ENCODE results near the gene ABLIM2. TPM values are rescaled to one million over a fixed set of nuclear protein-coding genes. Genes with fewer than 3 reads are reported as not detected.
A peak's percentile ranks its signal among the peaks of the same experiment; 100 is the strongest.

The ABLIM2 gene
- polyA plus RNA-seq, 3 donors, result 0.21 TPM; not detected in 2

DNA sequence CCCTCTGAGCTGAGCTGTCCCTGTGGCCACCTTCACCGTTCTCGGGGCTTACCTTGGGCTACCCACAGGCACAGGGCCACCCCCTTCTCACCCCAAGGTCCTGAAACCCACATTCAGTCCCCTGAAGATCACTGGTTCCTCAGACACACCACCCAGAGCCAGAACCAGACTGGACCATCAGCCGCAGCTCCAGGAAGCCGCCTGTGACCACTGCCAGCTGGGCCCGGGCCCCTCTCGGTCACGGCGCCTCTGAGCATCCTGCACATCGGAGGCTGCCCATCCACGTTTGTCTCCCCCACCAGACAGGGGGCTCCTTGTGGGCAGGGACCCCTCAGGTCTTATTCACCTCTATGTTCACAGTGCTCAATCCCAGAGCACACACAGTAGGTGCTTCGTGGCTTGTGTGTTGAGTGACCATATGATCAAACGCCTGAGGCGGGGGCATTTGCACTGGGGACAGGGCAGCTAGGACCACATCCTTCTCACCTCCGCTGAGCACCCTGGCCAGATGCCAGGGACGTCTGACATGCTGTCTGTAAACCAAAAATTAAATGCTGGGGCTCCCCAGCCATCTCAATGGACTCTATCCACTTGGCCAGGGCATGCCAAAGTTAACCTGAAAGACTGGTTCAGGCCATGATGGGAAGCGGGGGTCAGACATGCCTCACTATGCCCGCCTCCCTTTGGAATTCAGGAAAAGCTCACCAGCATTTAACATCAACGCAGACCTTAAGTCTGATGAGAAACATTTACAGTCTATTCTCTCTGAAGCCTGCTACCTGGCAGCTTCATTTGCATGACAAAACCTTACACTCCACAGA is 109.5 kb downstream of the ABLIM2 start:
- Mint-ChIP-seq H3K4me3 (no peak overlapping the region), H3K4me1 (no peaks in the 10 kb centered on the region), H3K36me3 (no peaks in the 10 kb centered on the region), H3K27ac (peak overlapping the region in 1 of 7 donors; percentile 34), H3K27me3 (ENCODE audit: low read depth in 3 of 3) (peaks cover 21 to 41% (median 40%) of the 10 kb centered on the region in 3 donors), H3K9me3 (peaks cover 0 to 2% (median 0%) of the 10 kb centered on the region in 7 donors)
- TF ChIP-seq, protein P1, sequence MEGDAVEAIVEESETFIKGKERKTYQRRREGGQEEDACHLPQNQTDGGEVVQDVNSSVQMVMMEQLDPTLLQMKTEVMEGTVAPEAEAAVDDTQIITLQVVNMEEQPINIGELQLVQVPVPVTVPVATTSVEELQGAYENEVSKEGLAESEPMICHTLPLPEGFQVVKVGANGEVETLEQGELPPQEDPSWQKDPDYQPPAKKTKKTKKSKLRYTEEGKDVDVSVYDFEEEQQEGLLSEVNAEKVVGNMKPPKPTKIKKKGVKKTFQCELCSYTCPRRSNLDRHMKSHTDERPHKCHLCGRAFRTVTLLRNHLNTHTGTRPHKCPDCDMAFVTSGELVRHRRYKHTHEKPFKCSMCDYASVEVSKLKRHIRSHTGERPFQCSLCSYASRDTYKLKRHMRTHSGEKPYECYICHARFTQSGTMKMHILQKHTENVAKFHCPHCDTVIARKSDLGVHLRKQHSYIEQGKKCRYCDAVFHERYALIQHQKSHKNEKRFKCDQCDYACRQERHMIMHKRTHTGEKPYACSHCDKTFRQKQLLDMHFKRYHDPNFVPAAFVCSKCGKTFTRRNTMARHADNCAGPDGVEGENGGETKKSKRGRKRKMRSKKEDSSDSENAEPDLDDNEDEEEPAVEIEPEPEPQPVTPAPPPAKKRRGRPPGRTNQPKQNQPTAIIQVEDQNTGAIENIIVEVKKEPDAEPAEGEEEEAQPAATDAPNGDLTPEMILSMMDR (IDR thresholded peaks at IDR 0.05), result no peak
- Histone ChIP-seq H4K20me1 (ENCODE audit: insufficient read depth, low read length) (no peaks in the 10 kb centered on the region), H2AFZ (ENCODE audit: insufficient read depth, low read depth, low read length, poor library complexity, severe bottlenecking) (no peak overlapping the region), H3K36me3 (replicated peaks in 1 of 2; ENCODE audit: control insufficient read depth in 1 of 2, insufficient read depth in 2 of 2, low read length in 2 of 2) (no peaks in the 10 kb centered on the region), H3K27me3 (ENCODE audit: control insufficient read depth in 2 of 2, insufficient read depth in 2 of 2, low read length in 2 of 2) (peaks cover 0 to 11% of the 10 kb centered on the region in 2 donors), H3K79me2 (ENCODE audit: insufficient read depth, low read length) (no peaks in the 10 kb centered on the region), H3K4me3 (replicated peaks in 1 of 3; ENCODE audit: low read depth in 2 of 3, low read length in 3 of 3) (no peak overlapping the region), H3K9me3 (replicated peaks in 1 of 2; ENCODE audit: control insufficient read depth in 1 of 2, insufficient read depth in 1 of 2, low read length in 2 of 2) (peaks cover 0 to 3% of the 10 kb centered on the region in 2 donors), H3K4me1 (ENCODE audit: control insufficient read depth in 1 of 2, insufficient read depth in 2 of 2, low read length in 2 of 2) (no peaks in the 10 kb centered on the region), H3K9ac (ENCODE audit: insufficient read depth, low read length, poor library complexity, severe bottlenecking) (no peak overlapping the region), H3K4me2 (replicated peaks; ENCODE audit: extremely low read depth, low read length, poor library complexity, severe bottlenecking) (no peak overlapping the region), H3K27ac (ENCODE audit: low read depth in 1 of 2, low read length in 2 of 2) (no peak overlapping the region)
- WGBS (ENCODE audit: insufficient coverage), result 68% methylated on average over 13 of the region's 18 CpGs
- intact Hi-C loops (cut with micrococcal nuclease), result no loop called here
- DNase-seq, result no peak

DNA sequence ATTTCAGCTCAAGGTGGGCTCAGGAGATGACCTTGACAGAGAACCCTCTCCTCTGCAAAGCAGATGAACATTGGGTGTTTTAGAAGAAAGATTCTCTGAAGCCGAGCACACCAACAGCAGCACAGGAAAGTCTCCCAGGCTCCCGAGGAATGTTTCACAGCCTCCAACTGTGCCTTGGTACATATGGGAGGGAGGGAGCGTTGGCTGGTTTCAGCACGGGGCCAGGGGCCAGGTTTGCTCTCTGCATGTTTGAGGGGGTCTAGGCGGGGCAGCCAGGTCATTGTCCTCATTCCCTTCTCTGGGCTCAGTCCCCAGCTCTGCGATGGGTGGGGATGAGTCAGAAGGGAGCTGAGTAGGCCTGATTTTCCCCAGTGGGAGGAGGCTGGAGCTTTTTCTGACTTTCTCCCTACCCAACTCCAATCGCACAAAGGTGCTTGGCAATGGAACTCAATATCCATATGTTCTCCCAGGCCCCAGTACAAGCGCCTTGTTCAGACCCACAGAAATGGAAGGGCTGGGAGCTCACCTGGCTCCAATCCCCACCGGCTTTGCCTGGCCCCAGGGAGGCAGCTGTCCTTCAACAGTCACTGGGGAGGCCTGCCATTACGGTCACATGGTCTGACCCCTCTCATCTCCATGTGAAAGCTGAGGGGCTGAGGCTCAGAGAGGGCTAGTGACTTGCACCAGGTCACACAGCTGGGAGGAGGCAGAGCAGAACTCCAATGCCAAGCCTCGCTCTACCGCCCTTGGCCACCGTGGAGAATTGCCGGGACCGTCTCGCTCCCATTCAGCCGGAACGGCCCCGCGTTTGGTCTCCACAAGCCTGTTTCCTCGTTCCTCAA is 110.6 kb downstream of the ABLIM2 start:
- H3K9ac ChIP-seq (ENCODE audit: insufficient read depth, low read length, poor library complexity, severe bottlenecking), result no peak overlapping the region
- H3K27ac ChIP-seq (ENCODE audit: low read depth in 1 of 2, low read length in 2 of 2), result no peak overlapping the region
- no peak for DNase-seq
- Mint-ChIP-seq H3K27me3 (ENCODE audit: low read depth in 3 of 3) (peaks cover 21 to 48% (median 43%) of the 10 kb centered on the region in 3 donors), H3K9me3 (peaks cover 0 to 2% (median 0%) of the 10 kb centered on the region in 7 donors), H3K4me1 (no peaks in the 10 kb centered on the region), H3K27ac (no peak overlapping the region), H3K4me3 (no peak overlapping the region), H3K36me3 (no peaks in the 10 kb centered on the region)
- no peaks in the 10 kb centered on the region for H3K9me3 ChIP-seq (replicated peaks in 1 of 2; ENCODE audit: control insufficient read depth in 1 of 2, insufficient read depth in 1 of 2, low read length in 2 of 2)
- H3K79me2 ChIP-seq (ENCODE audit: insufficient read depth, low read length), result no peaks in the 10 kb centered on the region
- intact Hi-C loops (cut with micrococcal nuclease), result no loop called here
- TF ChIP-seq, protein P1 (IDR thresholded peaks at IDR 0.05), result no peak
- H3K4me2 ChIP-seq (replicated peaks; ENCODE audit: extremely low read depth, low read length, poor library complexity, severe bottlenecking), result no peak overlapping the region
- H3K4me1 ChIP-seq (ENCODE audit: control insufficient read depth in 1 of 2, insufficient read depth in 2 of 2, low read length in 2 of 2), result no peaks in the 10 kb centered on the region
- H3K36me3 ChIP-seq (replicated peaks in 1 of 2; ENCODE audit: control insufficient read depth in 1 of 2, insufficient read depth in 2 of 2, low read length in 2 of 2), result no peaks in the 10 kb centered on the region
- no peaks in the 10 kb centered on the region for H4K20me1 ChIP-seq (ENCODE audit: insufficient read depth, low read length)
- no peak overlapping the region for H2AFZ ChIP-seq (ENCODE audit: insufficient read depth, low read depth, low read length, poor library complexity, severe bottlenecking)
- 76% methylated on average over 16 of the region's 21 CpGs for WGBS (ENCODE audit: insufficient coverage)
- peaks cover 0 to 11% of the 10 kb centered on the region in 2 donors for H3K27me3 ChIP-seq (ENCODE audit: control insufficient read depth in 2 of 2, insufficient read depth in 2 of 2, low read length in 2 of 2)
- no peak overlapping the region for H3K4me3 ChIP-seq (replicated peaks in 1 of 3; ENCODE audit: low read depth in 2 of 3, low read length in 3 of 3)
